Measurements from ENCODE around the gene MRPL14. TPM values are rescaled to one million over a fixed set of nuclear protein-coding genes. Genes with fewer than 3 reads are reported as not detected.

MRPL14 gene
- total RNA-seq, 1 experiment from 2014 or later = 103 TPM

GRCh38 chr6:44063561-44064059, 63.6 kb downstream of the MRPL14 start:
- TF ChIP-seq CTCF (IDR thresholded peaks at IDR 0.05; ENCODE audit: unreplicated experiment) = no peak
- Mint-ChIP-seq H3K9me3 (ENCODE audit: low read depth, unreplicated experiment) (peaks cover 4% of the 10 kb centered on the region), H3K27ac (ENCODE audit: unreplicated experiment) (peak overlapping the region; percentile 63), H3K4me1 (ENCODE audit: low read depth, unreplicated experiment) (peaks cover 47% of the 10 kb centered on the region), H3K36me3 (ENCODE audit: insufficient read depth, unreplicated experiment) (peaks cover 21% of the 10 kb centered on the region), H3K27me3 (ENCODE audit: unreplicated experiment) (no peaks in the 10 kb centered on the region), H3K4me3 (ENCODE audit: low read depth, unreplicated experiment) (no peak overlapping the region)
- CTCF ChIA-PET = interaction anchor here (0.6 to 1.7 kb wide), 7 partner anchors 9 to 586 kb away, joined by 3 to 10 read pairs (median 4); partner anchors contain the start of gene TJAP1
- intact Hi-C loops (cut with micrococcal nuclease; ENCODE audit: unreplicated experiment) = no loop called here
- BruUV-seq (replicated peaks) = no TSS peak
- no peak for DNase-seq

Other genes starting within 250 kb of the MRPL14 start
- gene TMEM63B, start 102 bp upstream of the MRPL14 start, total RNA-seq (2022) = 84.2 and 86.8 TPM in 2 replicates
- gene CAPN11, start 31.4 kb upstream of the MRPL14 start, total RNA-seq (2022) = not detected in 2 replicates
- not detected in 2 replicates for gene MYMX, start 89.5 kb upstream of the MRPL14 start, total RNA-seq (2022)
- 90.1 and 92.8 TPM in 2 replicates for gene SLC29A1, start 96.1 kb upstream of the MRPL14 start, total RNA-seq (2022)
- gene HSP90AB1, start 119.6 kb upstream of the MRPL14 start, total RNA-seq (2022) = 2,072 and 2,073 TPM in 2 replicates
- 129 and 143 TPM in 2 replicates for gene SLC35B2, start 130.1 kb upstream of the MRPL14 start, total RNA-seq (2022)
- 32.7 and 37.8 TPM in 2 replicates for gene NFKBIE, start 138.1 kb upstream of the MRPL14 start, total RNA-seq (2022)
- 0.12 TPM in 1 of 2 replicates, not detected in the other for gene TMEM151B, start 143.0 kb upstream of the MRPL14 start, total RNA-seq (2022)
- 37.5 and 41.8 TPM in 2 replicates for gene AARS2, start 185.9 kb upstream of the MRPL14 start, total RNA-seq (2022)
- gene SPATS1, start 215.2 kb upstream of the MRPL14 start, total RNA-seq (2022) = not detected in 2 replicates

All from Calu3 (cell line).